ENCODE measurements around the gene NFIB.

NFIB gene

DNA sequence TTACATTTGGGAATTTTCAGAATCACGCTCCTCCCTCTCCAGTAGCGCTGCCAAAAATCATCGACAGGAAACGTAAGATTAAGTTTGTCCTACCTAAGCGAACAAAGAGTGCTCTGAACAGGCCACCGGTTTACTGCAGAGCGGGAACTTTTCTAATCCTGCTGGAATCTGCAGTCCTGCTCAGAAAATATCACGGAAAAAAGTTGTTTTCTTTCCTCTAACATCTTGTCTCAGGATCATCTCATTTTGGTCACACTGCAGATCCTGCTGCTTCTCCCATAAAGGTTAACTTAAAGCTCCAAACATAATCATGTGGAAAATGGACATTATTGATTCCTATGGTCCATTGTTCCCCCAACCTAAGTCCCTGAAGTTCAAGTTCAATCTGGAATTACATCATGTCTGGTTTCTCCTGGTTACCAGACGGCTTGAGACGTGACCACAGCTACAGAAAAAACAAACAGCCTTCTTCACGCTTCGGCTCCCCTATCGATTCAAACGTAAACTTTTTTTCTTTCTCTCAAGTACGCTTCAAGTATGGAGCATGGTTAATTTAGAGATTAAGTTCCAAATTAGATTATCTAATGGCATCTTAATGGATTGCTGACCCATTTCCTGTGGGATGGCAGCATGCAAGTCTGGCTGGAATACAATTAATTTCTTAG, 217.6 kb downstream of the NFIB start:
- no peak for DNase-seq

DNA sequence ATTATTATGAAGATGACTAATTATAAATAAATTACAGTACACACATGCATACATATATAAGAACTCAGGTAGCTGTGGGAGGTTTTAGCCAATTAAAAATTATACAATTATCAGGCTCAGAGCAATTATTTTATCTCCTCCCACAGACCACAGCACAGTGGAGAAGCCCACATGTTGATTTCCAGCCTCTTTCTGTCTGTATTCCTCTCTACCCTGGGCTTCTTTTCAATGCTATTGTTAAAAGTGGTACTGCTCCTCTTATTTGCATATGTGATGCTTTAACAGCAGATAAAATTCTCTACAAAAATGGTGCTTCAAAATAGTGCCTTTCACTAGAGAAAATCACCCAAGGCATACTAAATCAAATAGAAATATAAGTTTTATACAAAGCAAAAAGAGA, 218.7 kb downstream of the NFIB start:
- no peak for DNase-seq

DNA sequence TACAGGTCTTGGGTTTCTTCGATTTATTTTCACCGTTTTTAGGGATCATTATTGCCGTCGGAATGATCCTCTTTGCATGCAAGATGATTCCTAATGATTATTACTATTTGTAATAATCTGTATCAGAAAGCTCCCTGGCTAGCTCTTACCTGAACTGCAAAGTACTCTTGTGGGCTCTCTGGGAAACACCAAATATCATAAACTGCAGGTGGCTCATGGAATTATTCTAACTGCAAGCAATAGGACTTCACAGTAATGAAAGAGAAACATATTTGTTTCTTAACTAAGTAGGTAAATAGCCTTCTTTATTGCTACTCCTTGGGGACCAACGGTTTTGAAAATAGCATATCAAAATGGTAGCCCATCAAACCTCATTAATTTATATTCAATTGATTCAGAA, 219.4 kb downstream of the NFIB start:
- no peak for DNase-seq

DNA sequence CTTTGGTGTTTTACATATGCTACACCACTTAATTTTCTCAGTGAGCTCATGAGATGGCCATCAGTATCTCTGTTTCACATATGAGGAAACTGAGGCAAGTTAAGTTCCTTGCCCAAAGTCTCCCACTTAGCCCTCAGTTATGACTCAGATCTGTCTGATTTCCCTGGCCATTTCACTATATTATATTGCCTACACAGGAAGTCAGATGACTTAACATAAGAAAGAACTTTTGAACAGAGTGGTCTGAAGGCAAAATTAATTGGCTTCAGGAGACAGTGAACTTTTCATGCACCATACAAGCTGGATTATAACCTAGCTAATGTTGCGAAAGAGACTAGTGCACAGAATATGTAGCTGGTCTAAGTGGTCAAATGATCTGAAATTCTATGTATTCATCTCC, 221.6 kb downstream of the NFIB start:
- DNase-seq: no peak

DNA sequence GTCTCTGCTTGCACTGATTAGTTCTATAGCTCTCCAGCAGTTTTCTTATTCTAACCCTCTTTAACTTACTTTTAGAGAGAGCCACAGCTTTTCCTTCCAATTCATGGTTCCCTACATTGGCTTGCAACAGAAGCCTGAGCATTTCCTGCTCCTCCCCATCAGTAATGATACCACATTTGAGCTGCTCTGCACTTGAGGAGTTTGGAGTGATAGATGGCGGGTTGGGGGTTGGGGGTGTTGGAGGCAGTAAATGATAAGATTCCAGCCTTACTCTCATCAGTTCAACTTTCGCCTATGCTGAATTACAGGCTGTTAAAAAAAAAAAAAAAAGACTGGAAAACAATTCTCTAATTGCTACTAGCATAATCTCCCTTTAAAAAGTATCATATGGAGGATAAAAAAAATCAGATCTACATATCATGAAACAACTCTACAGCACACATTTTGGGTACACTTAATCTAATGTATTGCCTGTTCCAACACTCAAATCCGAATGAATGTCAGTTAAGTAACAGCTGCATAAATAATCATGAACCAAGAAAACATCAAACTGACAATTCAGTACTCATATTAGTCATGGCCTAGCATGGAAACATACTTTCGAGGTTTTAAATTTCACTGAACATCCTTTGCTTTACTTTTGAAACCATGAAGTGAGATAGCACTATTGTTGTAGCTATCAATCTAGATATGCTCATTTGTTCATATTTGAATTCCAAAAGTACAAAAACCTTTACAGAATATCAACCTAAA, 224.7 kb downstream of the NFIB start:
- DNase-seq: no peak

DNA sequence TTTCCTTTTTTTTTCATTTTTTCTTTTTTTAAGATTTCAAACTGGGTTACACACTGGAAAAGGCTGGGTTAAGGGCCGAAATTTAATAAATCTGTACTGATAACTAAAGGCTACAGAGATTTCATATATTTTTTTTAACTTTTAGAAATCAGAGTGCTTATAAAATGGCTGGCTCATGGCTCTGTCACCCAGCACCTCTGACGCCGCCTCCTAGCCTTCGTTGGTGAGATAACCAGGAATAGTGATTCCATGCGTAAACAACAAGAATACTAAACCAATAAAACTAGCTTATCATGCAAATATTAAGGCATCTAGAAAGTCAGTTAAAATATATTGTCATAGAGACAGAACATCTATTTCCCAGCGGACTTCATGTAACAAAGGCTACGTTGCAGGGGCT, 226.4 kb downstream of the NFIB start:
- no peak for DNase-seq

DNA sequence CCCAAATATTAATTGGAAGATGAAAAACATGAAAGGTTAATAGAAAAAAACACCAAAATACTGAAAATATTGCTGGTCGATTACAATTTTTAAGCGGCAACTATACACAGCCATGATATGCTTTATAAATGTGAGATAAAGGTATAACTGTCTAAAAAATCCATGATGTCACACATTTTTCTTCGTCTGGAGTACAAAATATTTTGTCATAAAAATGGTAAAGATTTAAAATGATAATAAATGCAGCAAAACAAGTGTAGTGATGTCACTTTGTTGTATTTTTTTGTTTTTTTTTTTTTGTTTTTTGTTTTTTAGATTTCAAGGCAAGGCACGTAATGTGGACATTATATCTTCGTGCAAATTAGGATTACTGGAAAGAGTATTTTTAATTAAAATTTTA, 227.4 kb downstream of the NFIB start:
- DNase-seq: no peak

DNA sequence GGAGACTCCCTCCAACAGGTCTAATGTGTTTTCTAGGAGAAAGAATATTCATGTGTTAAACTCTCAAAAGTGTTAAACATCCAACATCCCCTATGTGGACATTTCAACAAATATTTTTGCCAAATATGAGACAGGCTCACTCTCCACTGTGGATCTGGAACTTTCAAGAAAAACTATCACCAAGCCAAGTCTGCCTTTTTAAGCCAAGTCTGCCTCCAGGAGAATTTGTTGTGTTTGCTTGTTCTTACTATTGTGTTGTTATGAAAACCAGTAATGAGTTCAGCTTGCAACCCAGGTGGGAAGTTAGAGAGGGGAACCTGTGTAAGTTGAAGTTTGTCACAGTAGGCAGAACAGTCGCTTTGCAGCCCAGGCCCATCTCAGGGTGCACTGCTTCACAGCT, 228.1 kb downstream of the NFIB start:
- no peak for DNase-seq

DNA sequence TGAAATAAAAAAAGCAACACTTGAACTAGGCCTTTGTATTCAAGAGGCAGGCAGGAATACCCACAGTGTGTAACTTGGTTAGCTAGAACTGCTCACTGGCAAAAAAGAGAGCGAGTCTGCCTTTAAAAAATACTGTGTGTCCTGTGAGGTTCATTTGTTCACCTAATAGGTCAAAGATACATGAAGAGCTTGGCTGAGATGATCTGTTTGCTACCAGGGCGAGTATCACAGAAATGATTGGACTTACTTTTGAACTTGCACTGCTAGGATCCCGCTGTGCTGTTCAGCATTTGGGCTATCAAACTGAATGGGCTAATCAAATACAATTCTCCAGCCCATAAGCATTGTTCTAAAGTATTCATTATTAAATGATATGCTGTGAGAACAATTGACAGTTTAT, 229.1 kb downstream of the NFIB start:
- no peak for DNase-seq

DNA sequence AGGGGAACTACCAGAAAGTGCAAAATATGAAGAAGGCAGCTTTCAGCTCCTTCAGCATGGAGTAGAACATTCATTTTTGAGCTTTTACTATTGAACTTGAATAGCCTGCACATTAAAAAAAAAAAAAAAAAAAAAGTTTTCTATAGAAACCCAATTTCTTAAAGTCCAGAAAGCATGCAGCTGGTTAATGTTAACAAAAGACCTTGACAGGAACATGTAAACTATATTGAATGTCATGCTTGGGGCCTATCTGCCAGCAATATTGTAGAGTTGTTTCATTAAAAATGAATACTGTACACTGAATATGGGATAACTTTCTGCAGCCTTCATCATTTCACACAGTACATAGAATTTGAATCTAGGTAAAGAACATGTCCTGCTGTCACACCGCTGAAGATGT, 230.6 kb downstream of the NFIB start:
- no peak for DNase-seq

DNA sequence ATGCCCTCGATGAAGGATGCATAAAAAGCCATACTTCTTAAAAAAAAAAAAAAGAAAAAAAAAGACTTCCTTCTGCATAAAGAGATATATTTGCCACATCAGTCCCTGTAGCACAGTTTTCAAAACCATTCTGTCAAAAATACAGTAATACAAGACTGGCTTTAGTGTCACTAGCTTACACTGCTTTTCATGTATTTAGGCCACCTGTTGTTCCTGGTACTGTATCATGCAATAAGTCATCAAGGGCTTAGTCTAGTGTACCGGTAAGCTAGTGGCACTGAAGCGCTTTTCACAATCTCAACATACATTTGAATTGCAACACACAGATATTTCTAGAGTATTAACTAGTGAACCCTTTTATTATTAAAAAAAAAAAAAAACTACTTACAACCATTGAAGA, 231.2 kb downstream of the NFIB start:
- no peak for DNase-seq

DNA sequence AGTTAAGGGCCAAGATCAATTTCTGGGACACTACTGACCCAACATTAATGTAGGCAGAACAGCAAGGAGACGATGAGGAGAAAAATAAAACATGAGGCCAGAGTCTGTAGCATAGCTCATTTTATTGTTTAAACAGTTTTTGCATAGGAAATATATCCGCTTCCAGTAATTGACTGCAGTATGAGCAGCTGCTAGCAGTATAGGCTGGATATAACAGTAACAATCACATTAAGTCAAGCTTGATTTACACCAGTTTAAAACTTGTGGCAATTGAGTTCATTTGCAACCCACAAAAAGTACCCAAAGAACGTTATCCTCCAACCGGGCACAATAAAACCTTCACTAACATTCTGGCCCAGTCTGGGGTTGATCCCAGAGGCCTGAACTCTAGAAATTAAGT, 232.2 kb downstream of the NFIB start:
- DNase-seq: no peak

DNA sequence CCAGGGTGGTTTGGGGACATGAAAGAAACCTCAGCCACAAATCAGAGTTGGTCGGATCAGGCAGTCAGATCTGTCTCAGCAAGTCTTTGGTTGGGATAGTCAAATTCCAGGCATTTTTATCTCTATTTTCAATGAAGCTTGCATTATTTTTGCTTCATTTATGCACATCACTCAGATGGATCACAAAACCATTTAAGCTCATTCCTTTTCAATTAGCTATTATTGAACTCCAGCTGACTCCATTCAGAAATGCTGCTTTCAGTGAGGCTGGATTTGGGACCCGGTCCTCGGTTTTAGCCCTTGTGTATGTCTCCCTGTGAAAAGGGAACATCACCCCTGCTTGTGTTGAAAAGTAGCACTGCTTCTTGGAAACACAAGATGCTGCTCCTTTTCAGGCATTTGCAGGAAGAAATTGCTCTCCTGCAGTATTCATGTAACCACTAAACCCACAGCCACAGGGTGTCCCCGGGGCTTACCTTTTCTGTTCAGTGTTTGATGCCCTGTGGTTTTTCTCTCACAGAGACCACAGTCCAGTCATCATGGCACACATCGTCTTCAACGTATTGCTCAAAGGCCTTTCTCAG, 232.9 kb downstream of the NFIB start:
- DNase-seq: no peak

DNA sequence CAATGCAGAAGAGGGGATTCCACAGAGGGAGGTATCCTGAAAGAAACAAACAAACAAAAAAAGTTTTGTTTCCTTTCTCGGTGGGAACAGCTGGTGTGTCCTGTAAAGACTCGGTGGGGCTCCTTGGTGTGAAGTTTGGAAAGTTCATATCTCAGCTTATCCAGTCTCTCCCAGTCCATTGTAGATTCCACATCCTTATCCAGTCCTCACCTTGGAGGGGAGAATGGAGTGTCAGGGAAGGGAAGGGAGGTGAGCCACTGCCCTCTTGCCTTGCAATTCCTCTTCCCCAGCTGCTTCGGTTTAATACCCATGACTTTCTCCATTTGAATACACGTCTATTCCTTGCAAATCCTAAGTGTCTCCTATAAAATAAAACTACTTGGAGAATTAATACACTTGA, 234.5 kb downstream of the NFIB start:
- DNase-seq: no peak

DNA sequence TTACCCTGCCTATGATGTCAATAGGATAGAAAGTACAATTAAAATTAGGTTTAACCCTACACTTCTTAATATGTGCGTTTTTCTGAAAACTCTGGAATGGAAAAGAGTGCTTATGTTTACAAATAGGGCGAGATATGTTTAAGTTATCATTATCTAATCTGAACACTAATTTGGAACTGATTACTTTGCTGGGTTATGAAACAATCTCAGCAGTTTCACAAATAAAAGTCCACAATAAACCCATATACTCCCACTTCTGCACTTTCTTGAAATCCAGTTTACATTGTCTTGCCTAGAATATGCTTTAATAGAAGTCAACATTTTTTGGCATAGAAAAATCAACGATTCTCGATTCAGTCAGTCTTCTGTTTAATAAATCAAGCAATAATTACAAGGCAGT, 236.3 kb downstream of the NFIB start:
- no peak for DNase-seq

DNA sequence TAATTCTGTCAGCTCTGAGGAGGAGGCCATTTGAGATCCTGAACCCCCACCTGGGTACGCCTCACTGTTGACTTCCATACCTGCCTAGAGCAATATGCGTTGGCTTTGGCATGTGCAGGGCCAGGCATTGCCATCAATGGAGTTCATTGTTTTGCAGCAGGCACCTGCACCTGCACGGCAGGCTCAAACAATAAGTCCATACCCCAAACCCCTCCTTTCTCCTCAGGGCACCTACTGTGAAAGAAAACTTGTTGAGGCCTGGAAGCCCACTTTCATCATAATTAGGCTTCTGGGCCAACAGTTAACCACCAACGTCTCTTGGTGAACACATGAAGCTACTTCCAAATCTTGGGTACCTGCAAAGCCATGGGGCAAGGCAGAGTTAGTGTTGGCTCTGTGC, 238.7 kb downstream of the NFIB start:
- DNase-seq: no peak

DNA sequence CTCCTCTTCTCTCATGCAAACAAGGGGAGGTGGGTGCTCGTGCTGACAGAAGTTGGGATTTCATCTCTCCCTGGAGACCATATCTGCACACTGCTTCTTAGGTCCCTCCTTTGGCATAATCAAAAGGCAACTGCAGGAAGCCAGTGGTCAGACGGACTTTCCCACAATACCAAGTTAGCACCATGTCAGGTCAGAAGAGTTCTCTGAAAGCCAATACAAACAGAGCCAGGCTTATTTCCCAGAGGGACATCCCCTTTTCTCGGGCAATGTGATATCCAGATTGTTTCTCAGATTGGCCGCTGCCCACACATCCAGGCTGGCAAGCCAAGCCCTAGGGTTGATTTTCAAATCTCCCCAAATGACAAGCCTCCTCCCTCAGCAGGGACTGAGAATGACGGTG, 241.1 kb downstream of the NFIB start:
- DNase-seq: no peak

DNA sequence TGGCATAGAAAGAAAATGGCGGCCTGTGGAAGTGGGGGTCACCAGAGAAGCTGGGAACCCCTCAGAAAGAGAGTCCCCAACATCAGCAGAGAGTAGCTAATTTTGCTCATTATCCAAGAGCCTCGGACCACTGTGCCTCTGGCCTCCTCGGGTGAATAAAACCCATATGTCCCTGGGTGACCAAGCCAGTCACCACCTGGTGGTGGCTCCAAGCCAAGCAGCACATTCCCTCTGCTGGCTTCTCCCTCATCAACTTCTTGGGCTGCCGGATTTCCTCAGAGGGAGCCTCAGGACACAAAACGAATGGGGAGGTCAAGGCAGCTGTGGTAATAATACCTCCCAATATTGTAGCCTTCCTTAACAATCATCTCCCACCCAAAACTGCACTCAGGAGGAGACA, 242.5 kb downstream of the NFIB start:
- no peak for DNase-seq

DNA sequence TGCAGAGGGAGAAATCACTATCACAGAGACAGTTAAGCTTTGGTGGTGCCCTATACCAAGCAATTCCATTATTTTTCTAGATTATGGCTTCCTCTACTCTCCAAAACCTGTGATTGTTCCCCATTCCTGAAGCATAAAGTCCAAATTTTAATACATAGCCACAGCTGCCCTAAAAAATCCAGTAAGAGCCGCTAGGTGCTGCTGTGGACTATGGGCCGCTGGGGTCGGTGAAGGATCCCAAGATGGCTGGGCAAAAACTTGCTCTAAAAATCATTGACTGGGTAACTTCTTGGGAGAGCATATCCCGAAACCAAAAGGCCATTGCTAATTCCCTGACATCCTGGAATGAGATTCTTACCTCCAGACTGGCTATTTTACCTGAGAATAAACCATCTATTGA, 245.3 kb downstream of the NFIB start:
- no peak for DNase-seq

DNA sequence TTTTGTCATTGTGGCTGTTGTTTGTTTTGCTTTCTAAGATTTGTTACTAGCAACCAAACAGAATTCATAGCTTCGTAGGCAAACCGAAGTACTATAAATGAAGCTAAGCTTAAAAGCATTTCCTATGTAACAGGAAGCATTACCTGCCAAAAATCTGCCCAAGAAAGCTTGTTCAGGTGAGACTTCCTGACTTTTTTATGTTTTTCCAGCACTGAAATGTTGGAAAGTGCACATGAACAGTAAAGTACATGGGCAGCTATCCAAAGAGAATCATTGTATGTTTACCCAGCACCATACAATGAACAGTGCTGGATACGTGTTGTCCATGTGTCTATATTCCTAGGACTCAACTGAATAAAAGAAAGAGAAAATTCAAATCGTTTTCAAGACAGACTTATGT, 247.1 kb downstream of the NFIB start:
- no peak for DNase-seq

DNA sequence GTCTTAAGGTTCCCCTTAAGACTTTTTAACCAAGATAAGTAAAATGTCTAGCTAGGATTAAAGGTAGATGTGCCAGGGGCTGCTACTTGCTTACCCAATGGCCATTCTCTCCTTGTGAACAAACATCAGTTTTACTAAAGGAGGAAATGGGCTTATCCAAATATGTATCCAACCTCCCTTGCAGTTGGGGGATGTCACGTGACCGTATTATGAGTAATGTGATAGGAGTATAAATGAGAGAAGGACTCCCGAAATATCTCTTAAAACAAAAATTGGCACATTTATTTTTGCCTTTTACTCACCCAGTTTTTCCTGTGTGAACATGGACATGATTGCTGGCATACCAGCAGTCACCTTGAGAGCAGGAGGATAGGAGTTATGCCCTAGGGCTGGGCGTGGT, 247.9 kb downstream of the NFIB start:
- no peak for DNase-seq

DNA sequence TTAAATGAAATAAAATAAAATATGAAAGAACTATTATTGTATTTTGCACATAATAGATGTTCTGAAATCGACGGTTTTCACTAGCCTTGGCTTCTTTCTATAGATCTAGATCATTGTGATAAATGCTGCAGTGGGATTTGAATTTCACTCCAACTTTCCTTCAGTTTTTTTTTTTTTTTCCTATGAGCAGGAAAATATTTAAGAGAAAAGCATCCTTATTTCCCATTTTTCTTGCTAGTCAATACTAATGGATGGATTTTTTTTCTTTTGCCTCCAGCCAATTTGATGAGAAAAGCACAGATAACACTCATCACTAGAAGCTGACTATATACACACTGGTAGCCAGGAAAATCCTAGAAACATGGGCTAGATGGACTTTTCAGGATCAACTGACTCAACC, 249.0 kb downstream of the NFIB start:
- no peak for DNase-seq

DNA sequence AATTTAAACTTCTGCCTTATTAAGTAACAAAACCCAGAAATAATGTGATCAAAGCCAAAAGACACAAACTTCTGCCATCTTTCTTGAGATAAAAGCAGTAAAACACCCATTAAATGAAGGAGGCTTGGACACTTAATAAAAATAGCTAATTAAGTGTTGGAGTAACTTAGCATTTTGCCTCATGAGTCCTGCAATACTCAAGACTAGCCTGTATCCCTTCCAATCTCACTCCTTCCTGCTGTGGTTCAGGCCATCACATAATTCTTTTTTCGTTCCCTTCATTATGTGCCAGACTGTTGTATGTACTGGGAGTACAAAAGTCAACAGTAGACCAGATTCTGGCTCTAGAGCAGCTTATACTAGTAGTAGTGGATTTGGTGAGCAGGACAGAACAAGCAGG, 250.2 kb downstream of the NFIB start:
- no peak for DNase-seq

DNA sequence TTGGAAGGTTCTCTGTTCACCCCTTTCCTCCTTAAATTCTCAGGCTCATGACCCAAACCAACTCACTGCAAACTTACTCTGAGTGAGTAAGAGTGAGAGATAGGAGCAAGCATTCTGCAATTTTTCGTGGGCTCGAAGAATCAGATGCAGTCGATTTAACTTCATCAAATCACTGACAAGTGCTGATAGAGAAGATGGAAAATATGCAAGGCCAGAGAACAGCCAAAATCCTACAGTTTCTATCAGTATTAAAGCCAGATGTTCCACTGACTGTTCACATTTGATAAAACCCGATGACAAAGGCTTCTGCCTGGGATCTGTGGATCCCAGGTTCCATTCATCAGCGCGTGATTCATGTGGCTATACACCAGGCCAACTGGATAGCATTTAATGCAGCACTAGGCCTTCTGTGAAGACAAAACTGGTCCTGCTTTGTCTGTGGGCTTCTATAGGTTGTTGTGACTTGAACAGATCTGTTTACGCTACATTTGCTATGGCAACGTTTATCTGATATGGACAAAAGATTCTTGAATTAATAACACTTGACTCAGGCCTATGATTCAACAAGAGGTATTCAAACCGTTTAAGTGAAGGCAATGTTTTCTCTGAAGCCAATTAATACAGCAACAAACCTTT, 251.2 kb downstream of the NFIB start:
- no peak for DNase-seq

Data from suppressor macrophage (primary cell).